ENCODE measurements around the gene PTPRT.

GRCh38 chr20:42587427-42587826 is 602.3 kb downstream of the PTPRT start:
- TF ChIP-seq SUZ12 (IDR thresholded peaks at IDR 0.05; ENCODE audit: unreplicated experiment), result no peak
- TF ChIP-seq JUND (IDR thresholded peaks at IDR 0.05; ENCODE audit: low read depth, low read length), result no peak
- TF ChIP-seq TARDBP (IDR thresholded peaks at IDR 0.05; ENCODE audit: borderline replicate concordance), result no peak
- TF ChIP-seq CTCF (IDR thresholded peaks at IDR 0.05 in 2 of 3, conservative IDR thresholded peaks at IDR 0.05 in 1 of 3; ENCODE audit: control insufficient read depth in 2 of 3, extremely low read depth in 1 of 3, insufficient read depth in 1 of 3, low read depth in 3 of 3, low read length in 3 of 3), result no peak
- TF ChIP-seq POLR2A (IDR thresholded peaks at IDR 0.05; ENCODE audit: low read depth, low read length), result no peak
- TF ChIP-seq EP300 (IDR thresholded peaks at IDR 0.05; ENCODE audit: borderline replicate concordance in 1 of 2, control insufficient read depth in 1 of 2, low read depth in 2 of 2, low read length in 2 of 2), result no peak
- TF ChIP-seq POLR2AphosphoS5 (IDR thresholded peaks at IDR 0.05; ENCODE audit: low read length), result no peak
- TF ChIP-seq RCOR1 (conservative IDR thresholded peaks at IDR 0.05; ENCODE audit: low read depth, low read length), result no peak
- no peak for TF ChIP-seq REST (IDR thresholded peaks at IDR 0.05; ENCODE audit: low read depth, low read length)
- TF ChIP-seq E4F1 (IDR thresholded peaks at IDR 0.05; ENCODE audit: borderline replicate concordance, partially characterized antibody), result no peak
- TF ChIP-seq CREM (IDR thresholded peaks at IDR 0.05; ENCODE audit: low read depth), result no peak
- TF ChIP-seq TBL1XR1 (IDR thresholded peaks at IDR 0.05; ENCODE audit: low read depth, low read length), result no peak
